K562 (cell line): ENCODE measurements around the gene C19orf18.

Experiments used
- KLF16 ChIP-seq: IDR thresholded peaks from 2 replicates; pipeline ENCODE4 v1.6.1; 2016; ENCODE audit warnings: antibody characterized with exemption
- TRIM28 ChIP-seq: fragments of 450-650 bp; IDR thresholded peaks from 2 replicates; pipeline ENCODE4 v1.6.1; 2017

GRCh38 chr19:57949702-57950101, 24.6 kb downstream of the C19orf18 start:
- TF ChIP-seq TRIM28 (no peak), KLF16 (no peak)
